ENCODE measurements around the gene SLC4A2. TPM values are rescaled to one million over a fixed set of nuclear protein-coding genes. Genes with fewer than 3 reads are reported as not detected.

The SLC4A2 gene
- total and polyA plus RNA-seq, 4 donors: 27.5 to 98.8 (median 72.6) TPM

- 92% methylated on average over 22 of the region's 22 CpGs for WGBS
- H3K9me3 ChIP-seq (ENCODE audit: control insufficient read depth in 4 of 4, low read length in 3 of 4): no peaks in the 10 kb centered on the region
Measured at GRCh38 chr7:151120896-151121295, 61.5 kb downstream of the SLC4A2 start.

More at GRCh38 chr7:151120896-151121295, 61.5 kb downstream of the SLC4A2 start:
- Histone ChIP-seq H3K9ac (ENCODE audit: low read depth in 1 of 2, low read length in 2 of 2) (no peak overlapping the region), H3K4me1 (ENCODE audit: control insufficient read depth in 4 of 4, insufficient read depth in 4 of 4, low read length in 3 of 4) (no peaks in the 10 kb centered on the region), H3K27ac (ENCODE audit: low read depth in 1 of 2, low read length in 2 of 2) (no peak overlapping the region), H3K27me3 (ENCODE audit: control insufficient read depth in 4 of 4, insufficient read depth in 4 of 4, low read length in 3 of 4) (no peaks in the 10 kb centered on the region), H3K36me3 (ENCODE audit: control insufficient read depth in 4 of 4, insufficient read depth in 3 of 4, low read depth in 1 of 4, low read length in 3 of 4) (peaks cover 5 to 37% (median 14%) of the 10 kb centered on the region in 4 donors), H3K4me3 (ENCODE audit: low read depth in 1 of 3, low read length in 3 of 3) (no peak overlapping the region)
- no peak for DNase-seq (ENCODE audit: low spot score)
- TF ChIP-seq FOXA1 (IDR thresholded peaks at IDR 0.05) (no peak), GABPA (IDR thresholded peaks at IDR 0.05 in 1 of 2, conservative IDR thresholded peaks at IDR 0.05 in 1 of 2) (no peak), JUND (IDR thresholded peaks at IDR 0.05) (no peak), YY1 (IDR thresholded peaks at IDR 0.05) (no peak), RAD21 (IDR thresholded peaks at IDR 0.05) (no peak), HNF4G (IDR thresholded peaks at IDR 0.05) (no peak), EGR1 (IDR thresholded peaks at IDR 0.05; ENCODE audit: low read depth in 2 of 2) (no peak), REST (IDR thresholded peaks at IDR 0.05) (no peak), MAX (IDR thresholded peaks at IDR 0.05) (no peak), SP1 (IDR thresholded peaks at IDR 0.05) (no peak), TAF1 (conservative IDR thresholded peaks at IDR 0.05) (no peak), ZBTB33 (IDR thresholded peaks at IDR 0.05) (no peak), HNF4A (conservative IDR thresholded peaks at IDR 0.05) (no peak), NR2F2 (IDR thresholded peaks at IDR 0.05) (no peak), RXRA (IDR thresholded peaks at IDR 0.05) (no peak), CTCF (IDR thresholded peaks at IDR 0.05; ENCODE audit: low read depth, low read length, missing input control) (no peak), FOXA2 (IDR thresholded peaks at IDR 0.05) (no peak)
- TF ChIP-seq, protein P1, sequence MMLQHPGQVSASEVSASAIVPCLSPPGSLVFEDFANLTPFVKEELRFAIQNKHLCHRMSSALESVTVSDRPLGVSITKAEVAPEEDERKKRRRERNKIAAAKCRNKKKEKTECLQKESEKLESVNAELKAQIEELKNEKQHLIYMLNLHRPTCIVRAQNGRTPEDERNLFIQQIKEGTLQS (IDR thresholded peaks at IDR 0.05): no peak
